Endothelial cell of umbilical vein (primary cell): ENCODE data around the gene PNCK. TPM values are rescaled to one million over a fixed set of nuclear protein-coding genes. Genes with fewer than 3 reads are reported as not detected.

Experiments used
- BruUV-seq: library from RNA; stranded (reverse); fragments of 400-500 nt; replicated peaks from 2 replicates; lab custom pipeline; 2021; lab: Mats Ljungman, UMichigan
- CTCF ChIA-PET: fragments of 300-600, 350-600 bp; sonication (Branson Sonifier 250); formaldehyde crosslinking; loops from one replicate; lab custom pipeline; 2021; ENCODE audit warnings: antibody characterized with exemption, inconsistent platforms; lab: Charles Lee
- POLR2A ChIA-PET: fragments of 300-600, 350-600 bp; sonication (Branson Sonifier 250); formaldehyde crosslinking; loops from one replicate; lab custom pipeline; 2021; ENCODE audit warnings: antibody characterized with exemption, inconsistent platforms; lab: Charles Lee
- DNase-seq: peaks from one replicate; pipeline ENCODE4 v3.0.0-alpha.2; 2011; ENCODE audit warnings: low read depth, low spot score
- FAIRE-seq: peaks from 2 replicates; lab custom pipeline; 2011; peaks lifted over from hg19 to GRCh38; lab: Jason Lieb, UNC
- H2AFZ ChIP-seq: 2 replicates; pipeline ENCODE4 v1.6.0; 2012; ENCODE audit warnings: low read depth, low read length, control low read depth, inconsistent platforms
- H3K27ac ChIP-seq: 2 replicates; pipeline ENCODE4 v1.5.1; 2011; ENCODE audit warnings: low read depth, mild to moderate bottlenecking, control low read depth, low read length, moderate library complexity; ENCODE audit not compliant: insufficient read depth
- H3K27me3 ChIP-seq, 2 experiments: 2 replicates each; pipeline versions ENCODE4 v1.6.0 to v1.6.1; 2011; ENCODE audit warnings: low read length in 2 of 2, mixed read lengths in 1 of 2; ENCODE audit not compliant: control insufficient read depth in 2 of 2, insufficient read depth in 2 of 2
- H3K36me3 ChIP-seq, 2 experiments: 2 replicates in 1 of 2; 3 replicates in 1 of 2; pipeline ENCODE4 v1.5.1; 2011; ENCODE audit warnings: low read length in 2 of 2, mild to moderate bottlenecking in 1 of 2, moderate library complexity in 1 of 2; ENCODE audit not compliant: control insufficient read depth in 2 of 2, insufficient read depth in 2 of 2; ENCODE audit errors: extremely low read depth in 1 of 2
- H3K4me1 ChIP-seq: 3 replicates; pipeline ENCODE4 v1.5.1; 2011; ENCODE audit warnings: mild to moderate bottlenecking, low read length; ENCODE audit not compliant: control insufficient read depth, insufficient read depth; ENCODE audit errors: extremely low read depth
- H3K4me2 ChIP-seq: 2 replicates; pipeline ENCODE4 v1.6.1; 2011; ENCODE audit warnings: low read length, control low read depth, mixed read lengths; ENCODE audit not compliant: insufficient read depth
- H3K4me3 ChIP-seq, 3 experiments: fragments of 200-600 bp in 1 of 3; sonication (generic), shearing (Covaris generic) in 1 of 3; replicated peaks in 1 of 3; 2 replicates each; pipeline ENCODE4 v1.5.1; 2011 to 2016; ENCODE audit warnings: control low read depth in 3 of 3, low read length in 3 of 3, mild to moderate bottlenecking in 2 of 3, inconsistent platforms in 1 of 3, low read depth in 1 of 3, moderate library complexity in 1 of 3; ENCODE audit not compliant: insufficient read depth in 1 of 3
- H3K79me2 ChIP-seq: 2 replicates; pipeline ENCODE4 v1.6.0; 2012; ENCODE audit warnings: low read length, inconsistent platforms; ENCODE audit not compliant: control insufficient read depth, insufficient read depth
- H3K9ac ChIP-seq: replicated peaks from 2 replicates; pipeline ENCODE3; 2011; ENCODE audit warnings: low read length, control low read depth; ENCODE audit not compliant: insufficient read depth; ENCODE audit errors: extremely low read depth
- H3K9me1 ChIP-seq: replicated peaks from 3 replicates; pipeline ENCODE4 v1.6.0; 2011; ENCODE audit warnings: mild to moderate bottlenecking, low read length; ENCODE audit not compliant: control insufficient read depth, insufficient read depth; ENCODE audit errors: extremely low read depth
- H3K9me3 ChIP-seq: replicated peaks from 2 replicates; pipeline ENCODE4 v1.5.1; 2012; ENCODE audit warnings: low read length, inconsistent platforms; ENCODE audit not compliant: control insufficient read depth, insufficient read depth
- H4K20me1 ChIP-seq: replicated peaks from 2 replicates; pipeline ENCODE3; 2011; ENCODE audit warnings: mild to moderate bottlenecking, low read length; ENCODE audit not compliant: control insufficient read depth, insufficient read depth; ENCODE audit errors: extremely low read depth
- EZH2 ChIP-seq: IDR thresholded peaks from 2 replicates; pipeline ENCODE4 v1.6.1; 2012; ENCODE audit warnings: borderline replicate concordance, low read depth, mild to moderate bottlenecking, moderate library complexity, low read length, inconsistent platforms; ENCODE audit not compliant: severe bottlenecking
- JUN ChIP-seq: IDR thresholded peaks from 2 replicates; pipeline ENCODE4 v1.6.1; 2011; ENCODE audit warnings: borderline replicate concordance, low read depth; ENCODE audit not compliant: insufficient read length, insufficient read depth
- POLR2A ChIP-seq: IDR thresholded peaks from 2 replicates; pipeline ENCODE4 v1.6.1; 2012; ENCODE audit warnings: low read depth, mild to moderate bottlenecking, control low read depth, low read length
- POLR2AphosphoS5 ChIP-seq: IDR thresholded peaks from 2 replicates; pipeline ENCODE4 v1.6.1; 2012; ENCODE audit warnings: low read depth, mild to moderate bottlenecking, control low read depth, low read length, moderate library complexity; ENCODE audit not compliant: insufficient read depth
- dilution Hi-C: fragments of 300-500 bp; cut with MboI; formaldehyde crosslinking; loops from one replicate; pipeline ENCODE4 v1.15.0; 2019; ENCODE audit warnings: low sequenced_read_pairs; ENCODE audit not compliant: extremely low pct_ligation_motif_present
- intact Hi-C: fragments of 100-400 bp; cut with micrococcal nuclease; formaldehyde crosslinking; loops from one replicate; pipeline ENCODE4 v1.10.0; 2022
- polyA plus RNA-seq, 4 experiments: library from polyadenylated mRNA; depleted of rRNA in 3 of 4; stranded (reverse) in 3 of 4; unstranded in 1 of 4; fragments of >200 nt; gene quantifications; 2 replicates each; pipeline versions ENCODE4 v1.2.1 to v1.2.3, GENCODE V29; 2011 to 2012; ENCODE audit warnings: missing spikeins in 1 of 4
- total RNA-seq: library from RNA; stranded (reverse); gene quantifications from 2 replicates; pipeline ENCODE4 v1.2.3, GENCODE V29; 2021

Gene PNCK
- total and polyA plus RNA-seq, 2 donors (not counting 3 experiments of a cell fraction or from before 2014, with no cell fraction given) = 0.12 TPM; not detected in 1

DNA sequence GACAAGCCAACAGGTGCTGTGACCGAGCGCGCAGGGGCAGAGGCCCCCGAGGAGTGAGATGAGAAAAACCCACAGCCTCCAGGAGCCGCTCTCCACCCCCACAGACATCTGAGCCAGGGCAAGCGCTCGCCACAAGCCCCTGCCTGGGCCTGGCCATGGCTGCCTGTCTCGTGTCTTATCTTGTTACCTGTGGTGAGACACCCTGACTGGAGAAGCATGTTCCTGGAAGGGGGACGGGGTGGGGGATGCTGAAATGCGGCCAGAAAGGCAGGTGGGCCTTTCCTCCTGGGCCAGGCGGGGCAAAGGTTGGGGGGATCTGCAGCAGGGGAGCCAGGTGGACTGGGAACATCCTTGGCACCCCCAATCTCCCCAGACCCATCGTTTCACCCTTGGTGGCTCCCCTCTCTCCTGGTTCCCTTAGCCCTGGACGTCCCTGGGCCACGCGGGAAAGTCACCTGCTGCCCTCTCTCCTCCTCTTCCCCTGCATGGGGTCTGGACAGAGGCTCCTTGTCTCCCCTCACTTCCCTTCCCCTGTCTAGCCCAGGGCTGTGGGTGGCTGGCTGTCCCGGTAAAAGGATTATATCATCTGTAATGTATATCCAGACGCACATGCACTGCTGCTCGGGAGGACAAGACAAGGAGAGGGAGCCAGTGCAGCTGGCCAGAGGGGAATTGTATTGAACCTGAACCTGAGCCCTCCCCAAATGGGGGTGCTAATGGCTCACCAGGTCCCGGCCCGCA is 35.0 kb downstream of the PNCK start:
- H3K9me1 ChIP-seq = no peaks in the 10 kb centered on the region
- intact Hi-C loops (no loop called here), dilution Hi-C loops (no loop called here)
- H3K4me1 ChIP-seq = no peaks in the 10 kb centered on the region
- DNase-seq = no peak
- H4K20me1 ChIP-seq = no peaks in the 10 kb centered on the region
- POLR2A ChIA-PET = no interaction called here
- no peaks in the 10 kb centered on the region for H3K79me2 ChIP-seq
- no peaks in the 10 kb centered on the region for H3K9me3 ChIP-seq
- no peak overlapping the region for H3K27ac ChIP-seq
- H3K27me3 ChIP-seq = peaks cover 20 to 21% of the 10 kb centered on the region in 2 experiments
- TF ChIP-seq POLR2AphosphoS5 (no peak), POLR2A (no peak)
- no TSS peak for BruUV-seq
- H2AFZ ChIP-seq = no peak overlapping the region
- no peak overlapping the region for H3K9ac ChIP-seq
- H3K36me3 ChIP-seq = no peaks in the 10 kb centered on the region
- no peak overlapping the region for H3K4me3 ChIP-seq
- H3K4me2 ChIP-seq = no peak overlapping the region
- CTCF ChIA-PET = no interaction called here
- no peak for FAIRE-seq

DNA sequence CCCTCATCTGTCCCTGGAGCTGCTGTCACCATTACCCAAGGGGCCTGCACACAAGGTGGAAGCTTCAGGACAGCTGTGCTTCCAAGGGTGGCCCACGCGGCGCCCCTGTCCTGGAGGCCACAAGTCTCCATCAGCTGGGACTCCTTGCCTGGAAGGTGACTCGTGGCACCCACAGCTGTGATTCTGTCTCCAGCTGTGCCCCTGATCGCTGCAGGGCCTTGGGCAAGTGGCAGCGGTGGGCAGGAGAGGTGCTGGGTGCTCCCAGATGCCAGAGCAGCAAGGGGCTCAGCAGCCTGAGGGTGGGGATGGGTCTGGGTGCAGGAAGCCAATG is 35.6 kb downstream of the PNCK start:
- Histone ChIP-seq H3K4me1 (no peaks in the 10 kb centered on the region), H3K79me2 (no peaks in the 10 kb centered on the region), H3K9me3 (no peaks in the 10 kb centered on the region), H4K20me1 (no peaks in the 10 kb centered on the region), H3K4me2 (no peak overlapping the region), H3K9me1 (no peaks in the 10 kb centered on the region), H3K27ac (no peak overlapping the region), H3K4me3 (no peak overlapping the region), H3K36me3 (no peaks in the 10 kb centered on the region), H3K9ac (no peak overlapping the region), H3K27me3 (peaks cover 16 to 17% of the 10 kb centered on the region in 2 experiments), H2AFZ (no peak overlapping the region)
- dilution Hi-C loops = no loop called here
- CTCF ChIA-PET = no interaction called here
- intact Hi-C loops = no loop called here
- TF ChIP-seq EZH2 = no peak
- no peak for TF ChIP-seq JUN
- no peak for FAIRE-seq
- POLR2A ChIA-PET = no interaction called here
- DNase-seq = no peak
- no TSS peak for BruUV-seq
